SW 1271 (cell line): ENCODE measurements around the gene SELENOT.

Experiments
- DNase-seq, 2 experiments: peaks; one replicate each; lab custom pipeline; 2025; lab: John Stamatoyannopoulos, UW

Gene SELENOT, protein sequence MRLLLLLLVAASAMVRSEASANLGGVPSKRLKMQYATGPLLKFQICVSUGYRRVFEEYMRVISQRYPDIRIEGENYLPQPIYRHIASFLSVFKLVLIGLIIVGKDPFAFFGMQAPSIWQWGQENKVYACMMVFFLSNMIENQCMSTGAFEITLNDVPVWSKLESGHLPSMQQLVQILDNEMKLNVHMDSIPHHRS

DNA sequence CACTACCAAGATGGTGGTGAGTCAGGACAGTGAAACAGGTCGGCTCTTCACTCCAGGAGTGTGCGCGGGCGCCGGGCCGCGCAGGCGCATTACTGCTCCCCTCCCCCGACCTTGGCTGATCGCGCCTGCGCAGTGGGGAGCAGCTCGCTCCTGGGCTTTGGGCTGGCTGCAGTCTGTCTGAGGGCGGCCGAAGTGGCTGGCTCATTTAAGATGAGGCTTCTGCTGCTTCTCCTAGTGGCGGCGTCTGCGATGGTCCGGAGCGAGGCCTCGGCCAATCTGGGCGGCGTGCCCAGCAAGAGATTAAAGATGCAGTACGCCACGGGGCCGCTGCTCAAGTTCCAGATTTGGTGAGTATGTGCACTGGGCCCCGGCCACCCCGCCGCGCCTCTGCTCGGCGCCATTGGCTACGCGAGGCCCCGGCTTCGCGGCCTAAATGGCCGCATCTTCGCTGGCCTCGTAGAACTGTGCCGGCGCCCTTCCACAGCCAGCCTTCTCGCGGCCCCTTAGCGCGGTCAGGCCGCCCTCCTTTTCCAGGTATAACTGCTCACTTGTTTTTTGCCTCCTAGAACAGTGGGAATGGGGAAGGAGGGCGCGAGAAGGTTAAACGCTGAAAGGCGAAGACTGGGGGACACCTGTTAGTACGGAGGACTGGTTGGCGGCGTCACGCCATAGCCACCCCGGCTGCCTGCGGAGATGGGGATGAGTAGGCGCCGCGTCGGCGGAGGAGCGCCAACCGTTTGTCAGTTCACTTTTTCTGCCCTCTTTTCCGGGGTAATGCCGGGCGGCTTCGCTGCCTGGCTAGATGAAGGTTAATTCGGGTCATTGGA, at the start of gene SELENOT:
TSS of gene SELENOT (plus strand) at position 169 of the 827 bp plus-strand sequence. CDS start at position 211, 42 bp downstream.
- peak; percentile 79 to 95 for DNase-seq

DNA sequence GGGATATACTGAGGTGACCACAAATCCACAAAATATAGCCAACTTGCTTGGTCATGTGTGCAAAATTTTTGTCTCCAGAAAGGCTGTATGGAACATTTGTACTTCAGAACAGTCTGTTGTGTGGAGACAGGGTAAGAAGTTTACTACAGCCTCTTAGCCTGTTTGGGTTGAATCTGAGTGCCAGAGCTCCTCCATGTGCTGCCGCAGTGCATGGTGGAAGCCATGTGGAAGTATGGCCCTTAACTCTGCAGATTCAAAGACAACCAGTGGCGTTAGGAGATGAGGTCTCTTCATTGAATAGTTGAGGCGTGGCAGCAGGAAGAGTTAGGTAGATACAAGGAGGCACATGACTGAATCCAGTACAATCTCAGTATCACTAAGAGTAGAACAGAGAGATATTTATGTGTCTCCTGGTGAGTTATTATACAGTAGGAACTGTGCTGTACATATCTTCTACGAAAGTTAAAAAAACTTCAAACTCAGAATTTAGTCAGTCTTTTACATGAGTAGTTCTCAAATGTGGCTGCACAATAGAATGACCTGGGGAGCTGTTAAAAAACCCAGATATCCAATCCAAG, 47.2 kb upstream of the SELENOT start:
- DNase-seq, result no peak

DNA sequence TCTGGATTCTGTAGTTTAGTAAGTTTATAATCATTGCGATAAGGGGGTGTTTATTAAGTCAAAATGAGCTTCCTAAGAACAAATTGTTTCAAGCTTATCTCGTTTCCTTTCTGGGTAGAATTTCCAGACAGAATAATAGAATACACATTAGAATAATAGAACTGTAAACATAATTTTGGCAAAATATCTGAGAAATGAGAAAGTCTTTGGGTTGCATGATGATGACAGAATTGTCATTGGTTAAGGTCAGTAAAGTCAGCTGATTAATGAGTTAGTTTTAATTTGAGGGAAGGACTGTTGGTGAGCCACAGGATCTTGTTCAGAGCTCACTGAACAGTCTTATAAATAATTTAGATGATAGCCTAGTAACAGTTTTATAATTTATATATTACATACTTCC, 46.3 kb upstream of the SELENOT start:
- no peak for DNase-seq

GRCh38 chr3:150557725-150558124, 45.4 kb upstream of the SELENOT start:
- DNase-seq, result no peak

GRCh38 chr3:150564243-150564642, 38.9 kb upstream of the SELENOT start:
- no peak for DNase-seq

DNA sequence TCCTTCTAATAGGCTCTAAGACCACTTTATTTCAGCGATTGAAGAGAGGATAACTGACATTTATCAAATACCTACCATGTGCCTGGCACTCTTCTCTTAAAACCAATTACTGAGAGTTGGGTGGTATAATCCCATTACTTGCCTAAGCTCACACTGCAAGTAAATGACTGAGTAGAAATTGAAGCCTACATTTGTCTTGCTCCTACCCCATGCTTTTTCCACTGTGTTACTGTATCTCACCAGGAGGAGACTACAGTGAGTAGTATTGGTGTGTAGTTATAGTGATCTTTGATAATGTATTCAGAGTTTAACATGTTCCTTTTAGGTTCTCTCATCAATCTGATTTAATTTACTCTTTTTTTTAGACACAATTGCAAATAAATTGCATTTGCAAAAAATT, 35.8 kb upstream of the SELENOT start:
- no peak for DNase-seq

GRCh38 chr3:150577855-150578254, 25.3 kb upstream of the SELENOT start:
- peak in 1 of 2 experiments; percentile 14 for DNase-seq

GRCh38 chr3:150581174-150581573, 21.9 kb upstream of the SELENOT start:
- no peak for DNase-seq

- no peak for DNase-seq
Observed at GRCh38 chr3:150582620-150583019, 20.5 kb upstream of the SELENOT start.

- no peak for DNase-seq
Observed at GRCh38 chr3:150583028-150583427, 20.1 kb upstream of the SELENOT start.

DNA sequence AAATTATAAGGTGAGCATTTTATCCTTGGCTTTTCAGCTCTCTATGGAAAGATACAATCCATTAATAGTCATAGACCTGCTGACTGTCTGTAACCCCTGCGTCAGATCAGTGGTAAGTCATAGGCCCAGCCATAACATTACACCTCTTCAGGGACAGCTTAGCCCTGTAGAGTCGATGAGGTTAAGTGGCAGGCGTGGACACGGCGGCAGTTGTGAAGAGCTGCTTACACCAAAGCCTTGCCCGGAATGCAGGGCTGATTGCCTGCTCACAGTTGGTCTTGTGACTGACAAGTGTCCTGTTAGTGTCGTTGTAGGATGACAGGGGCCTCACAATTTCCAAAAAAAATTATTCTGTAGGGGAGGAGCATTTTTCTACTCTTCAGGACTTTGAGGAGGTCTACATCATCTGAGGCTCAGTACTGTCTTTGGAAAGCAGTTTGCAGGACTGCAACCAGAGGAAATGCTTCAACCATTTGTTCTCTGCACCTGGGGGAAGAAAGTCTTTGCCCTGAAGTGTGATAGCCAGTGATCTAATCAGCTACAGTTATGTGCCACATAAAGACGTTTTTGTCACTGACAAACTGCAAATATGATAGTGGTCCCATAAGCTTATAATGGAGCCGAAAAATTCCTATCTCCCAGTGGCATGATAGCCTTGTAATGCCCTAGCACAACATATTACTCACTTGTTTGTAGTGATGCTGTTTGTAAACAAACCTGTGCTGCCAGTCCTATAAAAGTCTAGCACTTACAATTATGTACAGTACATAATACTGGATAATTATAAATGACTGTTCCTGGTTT, 14.9 kb upstream of the SELENOT start:
- DNase-seq, result no peak

DNA sequence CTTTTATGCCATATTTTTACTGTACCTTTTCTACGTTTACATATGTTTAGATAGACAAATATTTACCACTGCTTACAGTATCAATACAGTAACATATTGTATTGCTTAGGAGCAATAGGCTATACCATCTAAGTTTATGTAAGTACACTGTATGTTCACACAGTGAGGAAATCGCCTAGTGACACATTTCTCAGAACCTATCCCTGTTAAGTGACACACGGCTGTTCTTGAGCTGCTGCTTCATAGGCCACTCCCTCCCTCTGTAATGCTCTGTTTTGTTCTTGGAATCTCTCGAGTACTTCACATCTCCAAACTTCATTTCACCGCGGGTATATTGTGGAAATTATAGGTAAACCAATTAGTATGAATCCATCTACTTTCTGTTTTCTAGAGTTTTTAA, 13.4 kb upstream of the SELENOT start:
- no peak for DNase-seq

DNA sequence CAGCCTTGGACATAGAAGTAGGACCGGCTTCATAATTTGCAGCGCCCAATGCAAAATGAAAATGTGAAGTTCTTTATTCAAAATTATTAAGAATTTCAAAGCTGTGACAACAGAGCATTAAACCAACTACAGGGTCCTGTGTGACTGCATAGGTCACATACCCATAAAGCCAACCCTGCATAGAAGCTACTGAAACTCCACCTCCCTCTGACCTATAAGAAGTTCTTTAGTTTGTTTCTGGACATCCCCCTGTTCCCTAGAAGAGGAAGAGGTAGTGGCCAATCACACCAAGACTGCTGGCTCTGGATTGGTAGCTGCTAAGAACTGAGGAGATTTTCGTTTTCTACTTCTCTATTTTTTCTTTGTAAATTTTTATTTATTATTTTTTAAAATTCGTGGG, 9.0 kb upstream of the SELENOT start:
- no peak for DNase-seq

DNA sequence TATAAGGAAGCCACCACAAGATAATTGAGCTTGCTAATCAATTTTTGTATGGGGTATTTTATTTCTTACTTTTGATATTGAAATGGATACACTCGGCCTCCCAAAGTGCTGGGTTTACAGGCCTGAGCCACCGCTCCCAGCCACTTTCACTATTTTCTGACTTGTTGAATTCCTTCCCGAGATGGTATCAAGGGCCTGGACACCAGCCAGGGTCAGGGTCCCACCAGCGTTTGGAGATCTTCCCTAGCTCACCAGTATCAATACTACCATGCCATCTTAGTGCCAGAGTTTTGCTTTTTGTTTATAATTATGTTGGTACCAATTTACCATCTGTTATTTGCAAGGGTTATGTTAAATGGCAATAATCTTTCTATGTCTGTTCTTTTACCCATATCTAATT, 5.5 kb upstream of the SELENOT start:
- DNase-seq, result no peak

- peak; percentile 34 to 79 for DNase-seq
Observed at GRCh38 chr3:150599611-150600297, 3.4 kb upstream of the SELENOT start.

DNA sequence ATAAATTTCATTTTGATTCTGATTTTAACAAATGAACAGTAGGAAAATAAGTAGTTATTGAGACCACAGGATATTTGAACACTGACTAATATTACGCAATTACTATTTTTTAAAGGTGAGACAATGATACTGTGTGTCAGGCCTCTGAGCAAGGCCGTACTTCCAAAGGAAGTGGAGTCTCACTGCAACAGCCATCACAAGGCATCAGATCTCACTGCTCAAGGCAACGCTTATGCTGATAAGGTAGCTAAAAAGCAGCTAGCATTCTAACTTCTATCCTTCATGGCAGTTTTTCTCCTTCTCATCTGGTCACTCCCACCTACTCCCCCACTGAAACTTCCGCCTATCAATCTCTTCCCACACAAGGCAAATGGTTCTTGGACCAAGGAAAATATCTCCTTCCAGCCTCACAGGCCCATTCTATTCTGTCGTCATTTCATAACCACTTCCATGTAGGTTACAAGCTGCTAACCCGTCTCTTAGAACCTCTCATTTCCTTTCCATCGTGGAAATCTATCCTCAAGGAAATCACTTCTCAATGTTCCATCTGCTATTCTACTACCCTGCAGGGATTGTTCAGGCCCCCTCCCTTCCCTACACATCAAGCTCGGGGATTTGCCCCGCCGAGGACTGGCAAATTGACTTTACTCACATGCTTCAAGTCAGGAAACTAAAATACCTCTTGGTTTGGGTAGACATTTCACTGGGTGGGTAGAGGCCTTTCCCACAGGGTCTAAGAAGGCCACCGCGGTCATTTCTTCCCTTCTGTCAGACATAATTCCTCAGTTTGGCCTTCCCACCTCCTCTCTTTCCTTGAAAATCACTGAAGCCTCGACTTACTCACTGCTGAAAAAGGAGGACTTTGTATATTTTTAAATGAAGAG, 2.2 kb upstream of the SELENOT start:
- peak in 1 of 2 experiments; percentile 45 for DNase-seq

- DNase-seq, result no peak
Observed at GRCh38 chr3:150602426-150603152, 532 bp upstream of the SELENOT start.

DNA sequence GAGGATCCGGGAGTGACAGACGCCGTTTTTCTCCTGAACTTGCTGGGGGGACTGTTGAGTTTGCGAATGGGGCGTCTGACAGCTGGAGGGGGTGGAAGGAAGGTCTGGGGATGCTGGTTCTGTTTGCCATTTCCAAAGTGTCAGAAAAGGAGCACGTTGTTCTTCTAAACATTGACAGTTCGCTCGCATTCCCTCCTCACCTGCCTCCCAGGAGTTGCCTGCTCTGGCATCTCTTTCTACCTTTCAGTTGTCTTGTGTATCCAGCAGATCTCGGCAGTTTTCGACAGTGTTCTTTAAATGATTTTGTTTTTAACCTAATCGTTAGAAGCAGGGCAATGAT, 829 bp downstream of the SELENOT start:
- no peak for DNase-seq

GRCh38 chr3:150605998-150606641, 3.0 kb downstream of the SELENOT start:
- no peak for DNase-seq
